HG02678 (cell line): ENCODE results near the gene SV2C.

Experiments
- ATAC-seq: cut with Tn5 transposase; IDR thresholded peaks from one replicate; pipeline ENCODE4 v1.9.1; 2021; ENCODE audit warnings: mild to moderate bottlenecking, moderate library complexity; ENCODE audit not compliant: unreplicated experiment

Gene SV2C

DNA sequence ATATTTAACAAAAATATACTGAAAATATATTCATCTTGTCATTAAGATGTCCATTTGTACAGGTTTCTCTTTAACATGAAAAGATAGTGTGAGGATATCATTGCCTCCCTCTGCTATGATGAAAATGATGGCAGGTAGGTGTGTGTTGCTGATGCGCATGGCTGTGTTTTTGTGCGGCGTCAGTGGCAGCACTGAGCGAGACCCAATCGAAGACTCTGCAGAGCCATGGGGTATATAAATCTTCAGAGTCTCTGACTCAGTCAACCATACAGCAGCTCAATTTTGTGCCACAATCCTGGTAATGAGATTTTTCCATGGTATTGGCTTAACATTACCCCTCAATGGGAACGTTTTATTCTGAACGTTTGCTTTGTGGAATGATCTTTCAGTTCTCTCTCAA, 166.4 kb downstream of the SV2C start:
- ATAC-seq: no peak

DNA sequence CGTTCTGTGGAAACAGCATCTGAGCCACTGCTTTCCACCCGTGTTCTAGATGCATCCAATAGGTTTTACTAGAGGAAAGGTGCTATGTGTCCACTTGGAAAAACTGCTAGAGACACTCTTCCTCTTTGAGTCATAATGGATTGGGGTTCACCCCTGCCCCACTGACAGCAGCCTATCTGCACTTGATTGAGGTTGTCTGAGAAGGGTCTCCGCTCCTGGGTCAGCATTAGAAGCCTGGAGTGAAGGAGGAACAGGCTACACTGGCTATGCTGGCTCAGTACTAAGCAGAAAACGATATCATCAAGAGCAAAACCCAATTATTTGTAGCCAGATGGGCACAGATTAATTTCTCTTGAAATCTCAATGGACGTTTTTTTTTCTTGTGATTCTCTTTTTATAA, 167.3 kb downstream of the SV2C start:
- no peak for ATAC-seq

DNA sequence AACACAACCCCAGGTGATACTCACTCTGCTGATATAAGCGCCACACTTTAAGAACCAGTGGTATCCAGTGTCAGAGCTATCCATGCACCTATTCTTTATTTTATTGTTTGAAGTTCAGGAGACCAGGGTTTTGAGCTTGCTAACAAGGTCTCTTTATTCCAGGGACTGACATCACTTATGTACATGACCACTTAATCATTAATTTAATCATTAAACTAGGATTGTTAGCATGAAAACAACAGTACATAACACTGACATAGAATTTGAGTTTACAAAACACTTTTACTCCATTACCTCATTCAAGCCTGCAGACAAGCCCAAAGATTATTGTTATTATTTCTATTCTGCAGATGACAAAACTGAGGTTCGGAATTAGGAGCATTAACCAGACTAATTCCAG, 168.5 kb downstream of the SV2C start:
- ATAC-seq: no peak

DNA sequence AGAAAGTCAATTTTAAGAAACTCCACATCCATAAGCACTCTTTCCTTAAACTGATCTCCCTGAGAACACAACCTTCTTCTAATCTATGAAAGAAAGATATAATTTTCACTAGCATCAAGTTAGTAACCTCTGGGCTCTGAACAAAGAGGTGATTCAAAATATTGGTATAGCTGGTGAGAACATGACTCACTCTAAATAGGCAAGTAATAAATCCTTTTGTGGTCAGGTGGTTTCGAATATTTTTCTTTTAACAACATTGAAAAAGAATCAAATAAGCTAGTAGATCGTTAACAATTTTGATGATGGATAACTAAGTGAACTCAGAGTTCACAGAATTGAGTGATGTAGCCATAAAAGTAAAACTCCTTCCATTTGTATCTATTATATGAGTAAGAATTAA, 169.3 kb downstream of the SV2C start:
- ATAC-seq: no peak

DNA sequence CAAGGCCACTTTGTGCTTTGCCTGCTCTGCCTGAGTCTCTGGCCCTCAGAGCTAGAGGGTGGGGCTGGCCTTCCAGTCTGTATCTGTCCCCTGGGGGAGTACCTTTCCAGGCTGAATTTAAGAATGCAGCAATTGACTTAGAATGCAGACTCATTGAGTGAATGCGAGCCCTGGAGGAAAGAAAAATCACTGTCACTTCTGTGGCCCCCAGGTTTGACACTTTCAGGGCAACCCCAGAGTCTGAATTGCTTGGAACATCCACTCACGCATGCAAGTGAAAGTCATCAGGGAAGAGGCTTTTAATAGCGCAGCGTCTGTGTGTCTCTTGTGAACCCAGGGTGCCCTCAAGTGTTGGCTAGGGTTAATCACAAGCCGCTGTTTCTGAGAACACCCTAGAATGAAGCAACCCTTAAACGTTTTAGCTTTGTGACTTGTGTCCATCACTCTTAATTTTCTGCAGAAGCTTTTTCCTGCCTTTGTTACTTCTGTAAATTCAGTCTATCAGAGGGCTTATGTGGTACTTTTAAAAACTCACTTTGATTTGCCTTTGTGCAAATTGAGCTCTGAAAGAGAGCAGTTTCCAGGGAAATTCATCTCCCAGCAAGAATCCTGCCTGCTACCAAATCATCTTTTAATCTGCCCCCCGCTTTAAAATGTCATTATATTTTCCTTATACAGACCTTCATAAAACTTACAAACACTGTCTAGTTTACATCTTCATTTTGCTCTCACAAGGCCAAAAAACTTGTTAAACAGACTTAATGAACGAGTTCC, 173.1 kb downstream of the SV2C start:
- peak; percentile 79 for ATAC-seq

DNA sequence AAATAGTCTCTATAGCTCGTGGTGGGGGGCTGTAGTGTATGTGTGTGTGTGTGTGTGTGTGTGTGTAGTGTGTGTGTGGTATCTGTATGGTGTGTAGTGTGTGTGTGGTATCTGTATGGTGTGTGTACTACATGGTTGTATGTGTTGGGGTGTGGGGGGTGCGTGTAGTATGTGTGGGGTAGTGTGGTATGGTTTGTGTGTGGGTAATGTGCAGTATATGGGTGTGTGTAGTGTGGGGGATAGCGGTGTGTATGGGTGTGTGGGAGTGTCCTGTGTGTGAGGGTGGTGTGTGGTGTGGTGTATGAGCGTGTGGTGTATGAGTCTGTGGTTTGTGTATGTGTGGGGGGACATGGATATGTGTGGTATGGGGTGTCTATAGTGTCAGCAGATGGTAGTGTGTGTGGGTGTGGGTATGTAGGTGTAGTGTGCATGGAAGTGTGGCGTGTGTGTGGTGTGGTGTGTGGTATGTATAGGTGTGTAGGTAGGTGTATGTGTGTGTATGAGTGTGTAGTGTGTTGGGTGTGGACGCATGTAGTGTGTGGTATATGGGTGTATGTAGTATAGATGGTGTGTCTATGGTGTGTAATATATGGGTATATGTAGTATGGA, 174.1 kb downstream of the SV2C start:
- no peak for ATAC-seq

DNA sequence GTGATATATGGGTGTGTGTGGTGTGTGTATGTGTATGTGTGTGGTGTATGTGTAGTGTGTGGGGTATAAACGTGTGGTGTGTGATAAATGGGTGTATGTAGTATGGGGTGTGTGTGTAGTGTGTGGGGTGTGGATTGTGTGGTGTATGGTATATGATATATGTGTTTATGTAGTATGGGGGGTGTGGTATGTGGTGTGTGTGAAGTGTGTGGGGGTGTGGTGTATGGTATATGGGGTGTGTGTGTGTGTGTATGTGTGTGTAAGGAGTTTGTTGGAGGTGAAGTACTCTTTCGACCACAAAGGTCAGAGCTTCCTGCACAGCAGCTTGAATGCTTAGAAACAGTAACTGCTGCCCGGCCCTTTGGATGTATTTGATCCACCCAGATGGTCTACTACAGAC, 174.7 kb downstream of the SV2C start:
- ATAC-seq: no peak

DNA sequence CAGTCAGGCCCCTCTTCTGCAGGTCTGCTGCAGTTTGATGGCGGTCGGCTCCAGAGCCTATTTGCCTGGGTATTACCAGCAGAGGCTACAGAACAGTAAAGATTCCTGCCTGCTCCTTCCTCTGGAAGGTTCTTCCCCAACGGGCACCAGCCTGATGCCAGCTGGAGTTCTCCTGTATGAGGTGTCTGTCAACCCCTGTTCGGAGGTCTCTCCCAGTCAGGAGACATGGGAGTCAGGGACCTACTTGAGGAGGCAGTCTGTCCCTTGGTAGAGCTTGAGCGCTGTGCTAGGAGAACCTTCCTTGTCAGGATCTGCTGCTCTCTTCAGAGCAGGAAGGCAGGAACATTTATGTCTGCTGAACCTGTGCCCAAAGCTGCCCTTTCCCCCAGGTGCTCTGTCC, 181.5 kb downstream of the SV2C start:
- ATAC-seq: no peak

DNA sequence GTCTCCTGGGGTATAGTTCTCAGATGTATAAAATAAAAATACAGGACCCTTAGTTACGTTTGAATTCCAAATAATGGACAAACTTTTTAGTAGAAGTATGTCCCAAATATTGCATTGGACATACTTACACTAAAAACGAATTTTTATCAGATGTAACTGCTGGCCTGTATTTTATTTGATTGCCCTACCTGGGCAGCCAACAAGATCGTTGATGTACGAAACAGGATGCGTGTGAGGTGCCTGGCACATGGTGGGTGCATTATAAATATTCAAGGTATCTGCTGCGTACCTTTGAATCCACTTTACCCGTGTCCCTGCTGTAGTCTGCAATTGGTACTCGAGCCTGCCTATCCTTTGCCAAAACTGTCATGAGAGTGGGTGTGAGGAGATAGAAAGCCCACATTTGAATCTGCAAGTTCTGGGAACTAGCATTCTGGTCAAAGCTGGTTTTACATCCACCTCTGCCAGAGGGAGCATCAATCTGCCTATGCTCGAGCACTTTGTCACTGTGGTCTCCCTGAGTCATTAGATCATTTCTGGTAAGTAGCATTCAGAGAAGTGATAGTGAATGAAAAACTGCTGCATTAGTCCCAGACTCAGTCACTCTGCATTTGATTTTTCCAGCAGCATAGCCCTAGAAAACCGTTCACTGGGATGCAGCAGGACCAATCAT, 186.2 kb downstream of the SV2C start:
- no peak for ATAC-seq

DNA sequence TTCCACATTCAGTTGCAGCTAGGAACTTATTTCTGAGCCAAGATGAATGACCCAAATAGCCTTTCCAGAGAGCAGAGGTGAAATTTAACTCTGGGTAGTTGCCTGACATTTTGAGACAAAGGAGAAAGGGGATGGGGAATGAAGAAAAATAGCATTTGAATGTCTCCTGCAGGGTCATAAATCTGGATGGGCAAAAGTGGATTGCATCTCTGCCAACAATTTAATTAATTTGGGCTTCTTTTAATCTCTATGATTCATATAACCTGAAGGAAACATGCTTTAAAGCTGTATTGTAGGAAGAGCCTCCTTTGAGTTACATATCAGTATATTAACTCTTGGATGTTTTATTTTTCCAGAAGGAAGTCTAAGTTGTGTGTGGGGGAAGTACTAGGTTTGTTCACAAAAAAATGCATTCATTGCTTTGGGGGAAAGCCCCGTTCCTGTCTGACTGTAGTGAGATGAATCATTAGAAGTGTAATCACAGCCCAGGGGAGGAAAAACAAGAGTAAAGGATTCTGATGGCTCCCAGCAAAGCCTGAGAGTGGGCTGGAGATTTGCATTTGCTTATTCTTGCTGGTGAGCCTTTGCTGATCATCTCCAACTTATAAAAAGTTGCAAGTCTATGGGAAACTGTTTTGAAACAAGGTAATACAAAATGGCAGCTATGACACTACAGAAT, 186.9 kb downstream of the SV2C start:
- ATAC-seq: no peak

DNA sequence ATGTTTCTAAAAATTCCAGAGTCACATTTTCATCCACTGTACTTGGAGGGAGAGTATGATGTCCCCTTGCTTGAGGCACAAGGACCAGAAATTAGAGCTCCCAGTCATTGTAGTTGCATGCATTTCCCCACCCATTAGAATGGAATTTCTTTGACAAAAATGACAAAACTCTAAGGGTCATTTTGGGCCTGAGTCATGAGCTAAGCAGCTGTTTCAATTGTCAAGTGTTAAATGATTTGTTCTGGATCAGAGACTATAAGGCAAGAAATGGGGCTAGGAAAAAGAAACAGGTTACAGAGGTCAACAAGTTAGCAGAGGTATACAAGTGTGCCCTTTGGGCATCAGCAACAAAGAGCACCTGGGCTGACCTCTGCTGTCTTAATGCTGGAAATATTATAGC, 188.7 kb downstream of the SV2C start:
- no peak for ATAC-seq

DNA sequence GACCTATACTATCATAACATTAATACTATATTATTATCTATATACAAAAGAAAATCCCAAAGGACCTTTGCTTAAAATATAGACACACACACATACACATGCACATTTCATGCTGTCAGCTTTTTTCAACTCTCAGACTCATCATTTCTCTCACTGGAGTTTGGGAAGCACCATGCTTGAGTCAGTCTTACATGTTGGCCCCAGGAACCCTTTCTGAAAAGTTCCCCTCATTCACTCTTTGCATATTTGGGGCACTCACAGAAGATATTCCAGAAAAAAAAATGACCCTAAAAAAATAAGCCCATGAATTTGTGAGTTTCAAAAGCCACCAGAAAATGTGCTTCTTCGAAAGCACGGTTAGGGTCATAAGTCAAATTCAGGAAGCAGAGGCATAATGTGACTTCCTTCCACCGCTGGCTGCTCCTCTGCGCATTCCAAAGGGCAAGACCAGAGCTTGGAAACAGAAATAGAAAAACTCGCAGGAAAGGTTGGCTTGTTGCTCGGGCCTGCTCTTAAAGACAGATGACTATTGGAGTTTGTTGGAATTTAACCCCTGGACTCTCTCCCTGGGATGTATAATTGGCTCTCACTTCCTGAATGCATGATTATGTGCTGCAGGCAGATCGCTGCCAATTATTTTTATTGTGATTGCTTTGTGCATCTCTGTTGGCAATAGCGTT, 190.2 kb downstream of the SV2C start:
- no peak for ATAC-seq

DNA sequence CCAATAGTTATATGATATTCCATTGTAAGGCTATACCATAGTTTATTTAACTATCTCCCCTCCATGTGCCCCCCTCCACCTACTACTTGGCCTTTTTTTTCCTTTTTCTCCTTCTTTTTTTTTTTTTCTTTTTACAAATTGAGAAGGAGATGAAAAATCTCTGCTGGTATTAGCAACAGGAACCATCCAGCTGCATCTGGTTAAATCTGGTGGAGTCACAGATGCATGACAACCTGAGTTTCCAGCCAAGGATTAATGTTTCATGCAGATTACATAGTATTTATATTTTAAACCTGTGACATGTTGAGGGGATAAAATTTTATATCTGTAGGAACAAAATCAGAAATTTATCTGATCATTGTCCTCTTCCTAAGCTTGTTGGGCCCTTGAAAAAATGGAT, 191.4 kb downstream of the SV2C start:
- ATAC-seq: no peak

DNA sequence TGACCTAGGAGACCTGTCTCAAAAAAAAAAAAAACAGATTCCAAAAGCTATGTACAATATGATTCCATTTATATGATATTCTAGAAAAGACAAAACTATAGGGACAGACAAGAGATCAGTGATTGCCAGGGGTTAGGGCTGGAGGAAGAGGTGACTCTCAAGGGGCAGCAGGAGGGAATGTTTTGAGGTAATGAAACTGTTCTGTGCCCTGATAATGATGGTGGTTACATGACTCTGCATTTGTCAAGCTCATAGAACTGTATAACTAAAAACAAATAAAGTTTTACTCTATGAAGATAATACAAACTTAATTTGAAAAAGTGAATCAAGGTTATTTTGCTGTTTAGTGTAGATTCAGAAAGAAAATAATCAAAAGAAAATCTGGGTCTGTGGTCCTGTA, 194.6 kb downstream of the SV2C start:
- ATAC-seq: no peak

DNA sequence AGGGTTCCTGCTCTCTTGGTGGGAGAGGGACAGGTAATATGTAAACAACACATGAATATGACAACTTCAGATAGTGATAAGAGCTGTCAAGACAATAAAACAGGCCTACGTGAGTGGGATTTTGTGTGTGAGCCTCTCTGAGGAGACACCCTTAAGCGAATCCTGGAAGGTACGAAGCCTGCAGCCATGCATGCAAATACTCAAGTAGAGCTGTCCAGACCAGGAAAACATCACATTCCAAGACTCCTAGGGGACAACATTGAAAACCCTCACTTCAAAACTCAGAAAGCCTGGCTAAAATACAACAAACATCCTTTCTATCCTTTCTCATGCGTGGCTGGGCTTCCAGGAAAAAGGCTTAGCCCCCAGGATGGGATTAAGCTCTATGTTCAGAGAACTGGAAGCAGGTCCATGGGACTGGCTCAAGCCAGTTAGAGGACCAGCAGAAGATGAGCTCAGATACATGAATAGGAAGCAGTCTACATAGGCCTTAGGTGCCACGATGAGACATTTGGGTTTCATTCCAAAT, 195.1 kb downstream of the SV2C start:
- ATAC-seq: no peak

DNA sequence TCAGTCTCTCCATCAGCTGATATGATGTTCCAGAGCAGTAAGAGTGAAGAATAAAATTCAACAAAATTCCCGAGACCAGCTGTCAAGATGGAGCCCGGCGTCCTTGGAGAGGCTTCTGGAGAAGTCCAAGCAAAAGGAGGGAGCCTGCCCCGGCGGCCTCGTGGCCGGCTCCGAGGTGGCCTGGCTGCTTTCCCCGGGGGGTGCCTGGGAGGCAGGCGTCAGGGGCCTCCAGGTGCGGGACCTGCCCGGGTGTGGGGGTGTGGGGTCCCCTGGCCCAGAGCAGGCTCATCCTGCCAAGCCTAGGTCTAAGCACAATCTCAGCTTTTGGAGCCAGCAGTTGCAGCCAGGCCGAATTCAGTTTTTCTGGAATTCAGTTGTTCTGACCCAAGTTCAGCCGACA, 197.3 kb downstream of the SV2C start:
- no peak for ATAC-seq

DNA sequence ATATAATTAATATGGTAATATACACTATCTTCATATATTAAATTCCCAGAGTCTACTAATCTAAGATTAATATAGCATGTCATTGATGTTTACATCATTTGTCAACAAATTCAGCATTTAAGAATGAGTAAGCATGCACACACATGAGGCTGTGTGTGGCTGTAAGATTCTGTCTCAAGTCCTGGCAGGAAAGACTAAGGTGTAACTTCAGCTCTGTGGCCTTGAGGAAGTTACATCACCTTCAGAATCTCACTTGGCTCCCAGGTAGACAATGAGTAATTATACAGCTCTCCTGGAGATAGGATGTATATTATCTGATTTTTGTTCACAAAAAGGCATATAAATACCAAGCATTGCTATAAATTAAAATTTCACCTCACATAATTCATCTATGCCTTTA, 200.5 kb downstream of the SV2C start:
- no peak for ATAC-seq

DNA sequence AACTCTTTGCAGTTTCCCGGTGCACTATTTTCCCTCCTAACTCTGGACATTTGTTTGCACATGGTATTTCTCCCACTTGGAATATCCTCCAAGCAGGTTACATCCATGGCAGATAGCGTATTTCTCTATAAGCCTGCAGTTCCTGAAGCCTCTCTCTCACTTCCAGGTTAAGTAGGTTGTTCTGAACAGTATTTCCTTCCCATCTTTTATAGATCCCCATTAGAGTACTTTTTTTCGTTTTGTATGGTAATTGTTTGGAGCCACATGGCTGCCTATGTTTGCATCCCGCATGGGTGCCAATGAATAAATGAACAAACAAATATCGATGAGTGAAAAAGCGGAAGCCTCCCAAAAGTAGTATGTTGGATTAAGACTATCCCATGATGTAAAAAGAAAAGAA, 206.5 kb downstream of the SV2C start:
- ATAC-seq: no peak

DNA sequence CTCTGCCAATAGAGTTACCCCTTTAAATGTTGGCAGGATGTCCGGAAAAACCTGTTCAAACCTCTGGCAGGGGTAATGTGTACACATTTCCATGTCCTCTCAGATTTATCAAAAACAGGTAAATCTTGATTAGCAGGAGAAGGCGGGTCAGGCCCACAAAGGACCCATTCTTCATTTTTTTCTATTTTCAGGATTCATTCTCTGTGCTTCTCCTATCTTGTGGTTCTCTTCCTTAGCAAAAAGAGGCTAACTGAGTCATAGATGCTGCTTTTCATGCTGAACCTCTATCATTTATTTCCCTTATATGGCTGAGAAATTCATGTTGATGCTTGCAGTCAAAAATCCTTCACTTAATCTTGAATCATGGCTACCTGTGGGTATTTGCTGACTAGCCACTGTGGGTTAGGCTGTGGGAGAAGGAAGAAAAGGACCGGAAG, 207.2 kb downstream of the SV2C start:
- no peak for ATAC-seq

DNA sequence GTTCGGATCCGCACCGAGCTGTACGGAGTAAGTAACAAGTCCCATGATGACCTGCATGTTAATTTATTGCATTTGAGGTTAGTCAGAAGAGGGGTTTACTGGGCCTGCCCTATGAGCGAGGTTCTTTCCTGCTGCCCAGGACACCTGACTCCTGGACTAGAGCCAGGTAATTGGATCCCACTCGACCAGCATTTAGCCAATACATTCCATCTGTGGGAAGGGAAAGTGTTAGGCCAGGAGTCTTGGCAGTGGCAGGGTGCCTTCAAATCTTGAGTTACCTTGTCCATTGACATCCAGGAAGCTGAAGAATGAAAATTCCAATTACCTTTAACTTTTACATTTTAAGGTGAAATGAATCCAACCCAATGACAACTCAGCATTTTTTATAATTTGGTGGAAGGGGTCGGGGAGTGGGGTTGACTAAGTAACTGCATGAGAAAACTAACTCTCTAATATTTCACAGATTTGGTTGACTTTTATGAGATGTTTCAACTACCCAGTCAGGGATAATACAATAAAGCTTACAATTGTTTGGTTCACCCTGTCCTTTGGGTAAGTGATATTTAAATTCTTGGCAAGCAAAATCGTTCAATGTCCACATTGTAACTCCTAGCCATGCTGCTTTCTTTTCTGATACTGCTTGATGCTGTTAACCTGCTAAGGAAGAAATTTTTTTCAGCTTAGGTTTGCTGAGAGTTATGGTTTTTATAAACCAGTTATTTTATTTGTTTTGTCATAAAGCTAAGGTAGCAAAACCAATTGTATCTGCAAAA, 208.3 kb downstream of the SV2C start:
- ATAC-seq: no peak
